Esophagus squamous epithelium (tissue), 5 donors: ENCODE results near the gene CCDC32. TPM values are rescaled to one million over a fixed set of nuclear protein-coding genes. Genes with fewer than 3 reads are reported as not detected.

Source experiments
- DNase-seq: peaks from one replicate; lab custom pipeline; 2025; lab: John Stamatoyannopoulos, UW
- H3K27ac ChIP-seq, 4 donors: fragments of 200-600 bp; sonication (generic); one replicate each; pipeline ENCODE4 v1.5.1; 2016 to 2019; ENCODE audit warnings: mild to moderate bottlenecking in 1 of 4
- H3K27me3 ChIP-seq, 4 donors: fragments of 200-600 bp; sonication (generic); 1 replicate in 3 of 4; 2 replicates in 1 of 4; pipeline versions ENCODE4 v1.5.1 to v1.6.0; 2017 to 2021; ENCODE audit warnings: antibody characterized with exemption in 1 of 4
- H3K36me3 ChIP-seq, 3 donors: fragments of 200-600 bp; sonication (generic); one replicate each; pipeline ENCODE4 v1.5.1; 2016 to 2019
- H3K4me1 ChIP-seq, 3 donors: fragments of 200-600 bp; sonication (generic); one replicate each; pipeline ENCODE4 v1.5.1; 2017 to 2019
- H3K4me3 ChIP-seq, 4 donors: fragments of 200-600 bp; sonication (generic); 1 replicate in 3 of 4; 2 replicates in 1 of 4; pipeline ENCODE4 v1.5.1; 2016 to 2019; ENCODE audit warnings: mild to moderate bottlenecking in 2 of 4, moderate library complexity in 1 of 4
- H3K9me3 ChIP-seq, 3 donors: fragments of 200-600 bp; sonication (generic); one replicate each; pipeline ENCODE4 v1.5.1; 2016 to 2019
- CTCF ChIP-seq, 6 experiments: fragments of 450-650 bp in 4 of 6; fragments of 200-600 bp in 2 of 6; sonication (generic) in 2 of 6; IDR thresholded peaks; one replicate each; pipeline ENCODE4 v1.5.1; 2016 to 2019; ENCODE audit warnings: antibody characterized with exemption in 6 of 6, mild to moderate bottlenecking in 4 of 6, moderate library complexity in 4 of 6
- POLR2A ChIP-seq, 4 donors: fragments of 450-650 bp; IDR thresholded peaks; one replicate each; pipeline ENCODE4 v1.6.1; 2017; ENCODE audit warnings: antibody characterized with exemption in 4 of 4, mild to moderate bottlenecking in 4 of 4, moderate library complexity in 3 of 4
- WGBS, 2 donors: methylation state at CpG; one replicate each; pipeline ENCODE4 v1.1.5; 2018; 5-methylcytosine and 5-hydroxymethylcytosine counted together
- intact Hi-C: fragments of 100-400 bp; cut with DNase I; formaldehyde crosslinking; loops from one replicate; pipeline ENCODE4 v1.15.0; 2022
- total RNA-seq, 4 donors: library from RNA; depleted of rRNA; stranded (reverse); fragments of >200 nt; gene quantifications; one replicate each; pipeline ENCODE4 v1.1.0, GENCODE V29; 2016
- donor health status: DM: yes; HTN: yes; CAD: no.

Gene CCDC32
- total RNA-seq, 4 donors from 2014 or later: 7.3 to 27.9 (median 15.8) TPM

GRCh38 chr15:40598126-40598525 is 33.3 kb upstream of the CCDC32 start:
- no peak for TF ChIP-seq POLR2A (IDR thresholded peaks at IDR 0.05)
- TF ChIP-seq CTCF (IDR thresholded peaks at IDR 0.05): no peak
- H3K27me3 ChIP-seq: peaks cover 0 to 8% (median 0%) of the 10 kb centered on the region in 4 donors
- no peaks in the 10 kb centered on the region for H3K36me3 ChIP-seq
- 38 to 42% methylated on average over 3 of the region's 3 CpGs for WGBS, 2 donors
- peaks cover 0 to 17% (median 0%) of the 10 kb centered on the region in 3 donors for H3K4me1 ChIP-seq
- no peak for DNase-seq
- no peaks in the 10 kb centered on the region for H3K9me3 ChIP-seq
- intact Hi-C loops: no loop called here
- H3K4me3 ChIP-seq: no peak overlapping the region
- no peak overlapping the region for H3K27ac ChIP-seq

DNA sequence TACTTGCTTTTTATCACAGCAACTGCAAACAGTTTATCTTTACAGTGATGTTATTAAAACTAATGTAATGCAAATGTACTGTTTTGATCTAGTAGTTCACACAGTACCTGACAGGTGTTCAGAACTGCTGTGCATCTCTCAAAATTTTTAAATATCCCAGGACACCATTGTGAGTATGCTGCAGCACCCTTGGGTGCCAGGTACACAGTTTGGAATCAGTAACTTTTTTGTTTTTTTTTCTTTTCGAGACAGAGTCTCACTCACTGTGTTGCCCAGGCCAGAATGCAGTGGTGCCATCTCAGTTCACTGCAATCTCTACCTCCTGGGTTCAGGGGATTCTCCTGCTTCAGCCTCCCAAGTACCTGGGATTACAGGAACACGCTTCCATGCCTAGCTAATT is 32.2 kb upstream of the CCDC32 start:
- Histone ChIP-seq H3K4me3 (no peak overlapping the region), H3K27me3 (peaks cover 0 to 8% (median 0%) of the 10 kb centered on the region in 4 donors), H3K4me1 (peaks cover 0 to 17% (median 0%) of the 10 kb centered on the region in 3 donors), H3K27ac (no peak overlapping the region), H3K36me3 (no peaks in the 10 kb centered on the region), H3K9me3 (no peaks in the 10 kb centered on the region)
- WGBS, 2 donors: 90 to 96% methylated on average over 2 of the region's 2 CpGs
- intact Hi-C loops: no loop called here
- TF ChIP-seq POLR2A (IDR thresholded peaks at IDR 0.05): no peak
- no peak for TF ChIP-seq CTCF (IDR thresholded peaks at IDR 0.05)
- no peak for DNase-seq

DNA sequence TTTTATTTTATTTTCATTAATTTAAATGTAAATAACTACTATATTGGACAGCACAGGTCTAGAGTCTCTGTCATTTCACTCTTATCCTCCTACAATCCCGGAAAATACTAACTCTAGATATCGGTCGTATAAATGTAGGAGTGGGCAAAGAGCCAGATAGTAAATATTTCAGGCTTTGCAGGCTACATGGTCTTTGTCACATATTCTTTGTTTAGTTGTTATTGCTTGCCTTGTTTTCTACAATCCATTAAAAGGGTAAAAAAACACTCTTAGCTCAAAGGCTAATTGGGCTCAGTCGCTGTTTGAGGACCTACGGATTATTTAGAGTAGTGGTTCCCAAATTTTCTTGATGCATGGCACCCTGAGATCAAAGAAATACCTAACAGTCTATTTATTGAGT is 30.9 kb upstream of the CCDC32 start:
- no peaks in the 10 kb centered on the region for H3K9me3 ChIP-seq
- 76% methylated on average over 5 of the region's 5 CpGs for WGBS, 2 donors
- H3K4me3 ChIP-seq: no peak overlapping the region
- TF ChIP-seq POLR2A (IDR thresholded peaks at IDR 0.05) (no peak), CTCF (IDR thresholded peaks at IDR 0.05) (no peak)
- H3K27ac ChIP-seq: no peak overlapping the region
- H3K4me1 ChIP-seq: peaks cover 0 to 17% (median 0%) of the 10 kb centered on the region in 3 donors
- intact Hi-C loops: no loop called here
- H3K36me3 ChIP-seq: no peaks in the 10 kb centered on the region
- DNase-seq: no peak
- H3K27me3 ChIP-seq: peaks cover 0 to 8% (median 0%) of the 10 kb centered on the region in 4 donors

- Histone ChIP-seq H3K9me3 (no peaks in the 10 kb centered on the region), H3K27me3 (peaks cover 0 to 8% (median 0%) of the 10 kb centered on the region in 4 donors), H3K4me3 (peak overlapping the region; percentile 62 to 78 (median 74)), H3K4me1 (peaks cover 0 to 20% (median under 1%) of the 10 kb centered on the region in 3 donors), H3K36me3 (no peaks in the 10 kb centered on the region), H3K27ac (peak overlapping the region in 2 of 4 donors; percentile 93 to 96)
- WGBS, 2 donors: 33 to 37% methylated on average over 5 of the region's 5 CpGs
- no peak for DNase-seq
- intact Hi-C loops: no loop called here
- TF ChIP-seq POLR2A (IDR thresholded peaks at IDR 0.05) (no peak), CTCF (IDR thresholded peaks at IDR 0.05) (no peak)
These were observed 30.4 kb upstream of the CCDC32 start for GRCh38 chr15:40595219-40595618.

DNA sequence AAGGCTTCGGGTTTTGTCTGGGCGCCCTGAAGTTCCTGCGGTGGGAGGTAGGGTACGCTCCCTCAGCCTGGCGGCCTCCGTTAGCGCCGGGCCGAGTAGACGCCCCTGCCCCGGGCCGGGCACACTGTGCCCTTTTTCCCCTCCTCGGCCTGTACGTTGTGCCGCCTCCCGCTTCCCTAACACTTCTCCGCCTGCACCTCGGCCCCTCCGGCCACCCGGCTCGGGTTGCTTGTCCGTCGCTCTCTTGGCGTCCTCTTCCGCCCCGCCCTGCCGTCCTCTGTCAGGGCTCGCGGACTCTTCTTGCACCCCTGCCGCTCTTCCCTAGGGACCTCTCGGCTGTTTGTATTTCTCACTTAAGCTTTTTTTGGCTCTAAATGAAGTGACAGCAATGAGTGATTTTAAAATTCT is 29.6 kb upstream of the CCDC32 start:
- DNase-seq: no peak
- 0 to 1% methylated on average over 22 to 23 of the region's 31 CpGs for WGBS, 2 donors
- intact Hi-C loops: no loop called here

More for the DNA sequence above, 29.6 kb upstream of the CCDC32 start:
- Histone ChIP-seq H3K27ac (peak overlapping the region; percentile 89 to 96 (median 94)), H3K27me3 (peaks cover 0 to 8% (median 0%) of the 10 kb centered on the region in 4 donors), H3K36me3 (no peaks in the 10 kb centered on the region), H3K4me1 (peaks cover 0 to 27% (median 3%) of the 10 kb centered on the region in 3 donors), H3K4me3 (peak overlapping the region; percentile 62 to 78 (median 74)), H3K9me3 (no peaks in the 10 kb centered on the region)
- TF ChIP-seq CTCF (IDR thresholded peaks at IDR 0.05): peak in 3 of 6 experiments; percentile 22 to 40 (median 25)
- TF ChIP-seq POLR2A (IDR thresholded peaks at IDR 0.05): no peak
